Neuronal stem cell (in vitro differentiated cells): ENCODE measurements around the gene KSR2.
A peak's percentile ranks its signal among the peaks of the same experiment; 100 is the strongest.

Experiments used
- DNase-seq: peaks from one replicate; pipeline ENCODE4 v3.0.0-alpha.2; 2013; ENCODE audit warnings: low spot score
- H2AFZ ChIP-seq: one replicate; pipeline ENCODE4 v1.6.1; 2013; ENCODE audit warnings: mild to moderate bottlenecking, low read length, inconsistent platforms
- H2AK5ac ChIP-seq: 2 replicates; pipeline ENCODE4 v1.6.1; 2013; ENCODE audit warnings: low read depth, mild to moderate bottlenecking, inconsistent platforms, low read length, moderate library complexity, mixed read lengths
- H2BK120ac ChIP-seq: 2 replicates; pipeline ENCODE4 v1.6.1; 2013; ENCODE audit warnings: low read depth, mild to moderate bottlenecking, inconsistent platforms, low read length, moderate library complexity, mixed read lengths
- H2BK12ac ChIP-seq: one replicate; pipeline ENCODE4 v1.6.1; 2013; ENCODE audit warnings: low read length, inconsistent platforms
- H2BK15ac ChIP-seq: 2 replicates; pipeline ENCODE4 v1.6.1; 2013; ENCODE audit warnings: mild to moderate bottlenecking, low read length, inconsistent platforms, mixed read lengths
- H2BK5ac ChIP-seq: one replicate; pipeline ENCODE4 v1.6.1; 2013; ENCODE audit warnings: inconsistent platforms, mild to moderate bottlenecking, low read length, moderate library complexity
- H3K14ac ChIP-seq: one replicate; pipeline ENCODE4 v1.6.1; 2013; ENCODE audit warnings: low read length, inconsistent platforms
- H3K18ac ChIP-seq: 2 replicates; pipeline ENCODE4 v1.6.1; 2013; ENCODE audit warnings: low read length, inconsistent platforms
- H3K23ac ChIP-seq: 2 replicates; pipeline ENCODE4 v1.6.1; 2013; ENCODE audit warnings: low read depth, mild to moderate bottlenecking, mixed read lengths, low read length, inconsistent platforms; ENCODE audit not compliant: poor library complexity
- H3K27ac ChIP-seq: replicated peaks from 3 replicates; pipeline ENCODE4 v1.5.1; 2013; ENCODE audit warnings: low read length, inconsistent platforms
- H3K27me3 ChIP-seq, 3 experiments: 2 replicates each; pipeline ENCODE4 v1.6.1; 2013; ENCODE audit warnings: low read length in 3 of 3, mild to moderate bottlenecking in 2 of 3, inconsistent platforms in 1 of 3, low read depth in 1 of 3, mixed read lengths in 1 of 3, moderate library complexity in 1 of 3; ENCODE audit not compliant: control insufficient read depth in 3 of 3, insufficient read depth in 3 of 3
- H3K36me3 ChIP-seq, 2 donors: replicated peaks in 1 of 2; 2 replicates each; pipeline ENCODE4 v1.6.1; 2013; ENCODE audit warnings: low read length in 2 of 2; ENCODE audit not compliant: control insufficient read depth in 2 of 2, insufficient read depth in 2 of 2
- H3K4ac ChIP-seq: 2 replicates; pipeline ENCODE4 v1.6.1; 2013; ENCODE audit warnings: inconsistent platforms, mild to moderate bottlenecking, low read length, moderate library complexity
- H3K4me1 ChIP-seq, 2 donors: 1 replicate in 1 of 2; 2 replicates in 1 of 2; pipeline ENCODE4 v1.6.1; 2013; ENCODE audit warnings: low read length in 2 of 2, low read depth in 1 of 2; ENCODE audit not compliant: control insufficient read depth in 2 of 2, insufficient read depth in 1 of 2
- H3K4me2 ChIP-seq: one replicate; pipeline ENCODE4 v1.6.1; 2013; ENCODE audit warnings: mild to moderate bottlenecking, low read length, inconsistent platforms; ENCODE audit not compliant: insufficient read depth, poor library complexity, severe bottlenecking
- H3K4me3 ChIP-seq, 2 donors: 2 replicates each; pipeline ENCODE4 v1.5.1; 2013; ENCODE audit warnings: low read length in 2 of 2, mild to moderate bottlenecking in 2 of 2, inconsistent platforms in 1 of 2, moderate library complexity in 1 of 2
- H3K79me1 ChIP-seq: one replicate; pipeline ENCODE4 v1.6.1; 2013; ENCODE audit warnings: low read depth, mild to moderate bottlenecking, inconsistent platforms, low read length, moderate library complexity
- H3K9ac ChIP-seq: one replicate; pipeline ENCODE4 v1.6.1; 2013; ENCODE audit warnings: mild to moderate bottlenecking, low read depth, low read length, inconsistent platforms; ENCODE audit not compliant: poor library complexity
- H3K9me3 ChIP-seq, 2 donors: replicated peaks in 1 of 2; 2 replicates each; pipeline versions ENCODE3 to v1.6.1; 2013; ENCODE audit warnings: low read length in 2 of 2, mild to moderate bottlenecking in 2 of 2, inconsistent platforms in 1 of 2, low read depth in 1 of 2, mixed read lengths in 1 of 2, moderate library complexity in 1 of 2; ENCODE audit not compliant: control insufficient read depth in 2 of 2, insufficient read depth in 1 of 2
- H4K8ac ChIP-seq: one replicate; pipeline ENCODE4 v1.6.1; 2013; ENCODE audit warnings: low read depth, mild to moderate bottlenecking, inconsistent platforms, low read length, moderate library complexity
- H4K91ac ChIP-seq: one replicate; pipeline ENCODE4 v1.6.1; 2013; ENCODE audit warnings: low read length, low read depth, mild to moderate bottlenecking, inconsistent platforms; ENCODE audit not compliant: poor library complexity
- WGBS, 2 donors: extraction: QIAGEN DNeasy Blood & Tissue Kit; methylation state at CpG; one replicate each; pipeline ENCODE4 v1.1.7; 2013; ENCODE audit warnings: missing lambda C conversion rate in 2 of 2, mixed read lengths in 1 of 2; ENCODE audit not compliant: insufficient read length in 2 of 2, insufficient replicate concordance in 1 of 2; ENCODE audit errors: extremely low coverage in 2 of 2; 5-methylcytosine and 5-hydroxymethylcytosine counted together

KSR2 gene

GRCh38 chr12:118015944-118016343 lies 47.2 kb upstream of the KSR2 start:
- peak; percentile 15 for DNase-seq
- H4K8ac ChIP-seq = no peak overlapping the region
- H3K23ac ChIP-seq = no peak overlapping the region

GRCh38 chr12:118015306-118015705 lies 46.5 kb upstream of the KSR2 start:
- WGBS, 2 donors = no CpG with 5 or more reads among the region's 2 CpGs
- H3K27me3 ChIP-seq = no peaks in the 10 kb centered on the region
- H3K4me2 ChIP-seq = no peak overlapping the region
- no peak overlapping the region for H3K27ac ChIP-seq
- no peak overlapping the region for H3K18ac ChIP-seq
- no peak overlapping the region for H4K91ac ChIP-seq
- H3K14ac ChIP-seq = no peak overlapping the region
- H3K4ac ChIP-seq = no peak overlapping the region
- peaks cover 14 to 27% of the 10 kb centered on the region in 2 donors for H3K36me3 ChIP-seq
- H2AK5ac ChIP-seq = no peak overlapping the region
- no peak overlapping the region for H2BK12ac ChIP-seq
- no peak overlapping the region for H3K9ac ChIP-seq
- H3K23ac ChIP-seq = no peak overlapping the region
- H3K9me3 ChIP-seq = no peaks in the 10 kb centered on the region
- H2BK5ac ChIP-seq = no peak overlapping the region
- H2AFZ ChIP-seq = no peak overlapping the region
- peaks cover 4 to 6% of the 10 kb centered on the region in 2 donors for H3K4me1 ChIP-seq
- H2BK15ac ChIP-seq = no peak overlapping the region
- H2BK120ac ChIP-seq = no peak overlapping the region
- H3K4me3 ChIP-seq = no peak overlapping the region
- DNase-seq = no peak
- H4K8ac ChIP-seq = no peak overlapping the region
- no peaks in the 10 kb centered on the region for H3K79me1 ChIP-seq

More at GRCh38 chr12:118015944-118016343, 47.2 kb upstream of the KSR2 start:
- H3K4ac ChIP-seq = no peak overlapping the region
- H2BK12ac ChIP-seq = no peak overlapping the region
- H3K18ac ChIP-seq = no peak overlapping the region
- no peaks in the 10 kb centered on the region for H3K27me3 ChIP-seq
- H2BK120ac ChIP-seq = no peak overlapping the region
- H3K4me1 ChIP-seq = peaks cover 4 to 6% of the 10 kb centered on the region in 2 donors
- no peak overlapping the region for H2BK5ac ChIP-seq
- no CpG with 5 or more reads among the region's 9 CpGs for WGBS, 2 donors
- no peak overlapping the region for H4K91ac ChIP-seq
- no peak overlapping the region for H2AK5ac ChIP-seq
- H3K4me3 ChIP-seq = peak overlapping the region in 1 of 2 donors; percentile 84
- H3K9ac ChIP-seq = no peak overlapping the region
- H2BK15ac ChIP-seq = no peak overlapping the region
- H3K9me3 ChIP-seq = no peaks in the 10 kb centered on the region
- H3K14ac ChIP-seq = no peak overlapping the region
- H3K79me1 ChIP-seq = no peaks in the 10 kb centered on the region
- H3K4me2 ChIP-seq = no peak overlapping the region
- H2AFZ ChIP-seq = peak overlapping the region; percentile 90
- no peak overlapping the region for H3K27ac ChIP-seq
- peaks cover 16 to 34% of the 10 kb centered on the region in 2 donors for H3K36me3 ChIP-seq

GRCh38 chr12:118013283-118013682 lies 44.5 kb upstream of the KSR2 start:
- H3K9ac ChIP-seq = no peak overlapping the region
- no peak overlapping the region for H2AK5ac ChIP-seq
- H3K79me1 ChIP-seq = no peaks in the 10 kb centered on the region
- no peak overlapping the region for H3K4me3 ChIP-seq
- H2BK120ac ChIP-seq = no peak overlapping the region
- H3K4me1 ChIP-seq = peaks cover 4 to 6% of the 10 kb centered on the region in 2 donors
- H3K9me3 ChIP-seq = no peaks in the 10 kb centered on the region
- no peak overlapping the region for H2AFZ ChIP-seq
- no peak overlapping the region for H2BK5ac ChIP-seq
- no CpG with 5 or more reads among the region's 3 CpGs for WGBS, 2 donors
- no peak overlapping the region for H4K91ac ChIP-seq
- no peak overlapping the region for H3K4me2 ChIP-seq
- no peak overlapping the region for H3K27ac ChIP-seq
- no peak overlapping the region for H2BK15ac ChIP-seq
- no peak overlapping the region for H4K8ac ChIP-seq
- no peak overlapping the region for H3K14ac ChIP-seq
- no peak for DNase-seq
- H2BK12ac ChIP-seq = no peak overlapping the region
- no peak overlapping the region for H3K18ac ChIP-seq
- no peak overlapping the region for H3K4ac ChIP-seq
- H3K36me3 ChIP-seq = peaks cover 4 to 7% of the 10 kb centered on the region in 2 donors
- no peak overlapping the region for H3K23ac ChIP-seq
- H3K27me3 ChIP-seq = no peaks in the 10 kb centered on the region

- no CpG with 5 or more reads among the region's 3 CpGs for WGBS, 2 donors
- H3K4me1 ChIP-seq = peaks cover 2 to 4% of the 10 kb centered on the region in 2 donors
- H2AK5ac ChIP-seq = no peak overlapping the region
- no peak overlapping the region for H4K8ac ChIP-seq
- no peak overlapping the region for H2BK5ac ChIP-seq
- H3K14ac ChIP-seq = no peak overlapping the region
- no peak overlapping the region for H2BK15ac ChIP-seq
- no peak overlapping the region for H2BK120ac ChIP-seq
- H3K9me3 ChIP-seq = no peaks in the 10 kb centered on the region
- no peak overlapping the region for H4K91ac ChIP-seq
- H3K23ac ChIP-seq = no peak overlapping the region
- no peak overlapping the region for H2AFZ ChIP-seq
- no peaks in the 10 kb centered on the region for H3K36me3 ChIP-seq
- H3K4ac ChIP-seq = no peak overlapping the region
- no peak overlapping the region for H3K4me3 ChIP-seq
- no peak overlapping the region for H3K18ac ChIP-seq
- no peak for DNase-seq
- no peaks in the 10 kb centered on the region for H3K27me3 ChIP-seq
- no peak overlapping the region for H3K9ac ChIP-seq
- no peak overlapping the region for H2BK12ac ChIP-seq
- H3K4me2 ChIP-seq = no peak overlapping the region
- no peaks in the 10 kb centered on the region for H3K79me1 ChIP-seq
- no peak overlapping the region for H3K27ac ChIP-seq
Measured at GRCh38 chr12:118011961-118012360, 43.2 kb upstream of the KSR2 start.
